Measurements from ENCODE around the gene PARD3B. TPM values are rescaled to one million over a fixed set of nuclear protein-coding genes. Genes with fewer than 3 reads are reported as not detected.

PARD3B gene
- total and polyA plus RNA-seq, 2 of the 8 experiments (the other 6 are each of a cell fraction or from before 2014, with no cell fraction given) = 1.2 to 5.7 TPM

GRCh38 chr2:204973616-204974015, 428.3 kb downstream of the PARD3B start:
- Histone ChIP-seq H2BK5ac (ENCODE audit: low read depth, low read length) (no peak overlapping the region), H3K4me1 (replicated peaks in 1 of 4; ENCODE audit: control insufficient read depth in 3 of 4, insufficient read depth in 4 of 4, low read length in 3 of 4) (no peaks in the 10 kb centered on the region), H3K23ac (ENCODE audit: insufficient read length) (no peak overlapping the region), H4K20me1 (replicated peaks in 1 of 2; ENCODE audit: control insufficient read depth in 1 of 2, insufficient read depth in 2 of 2, low read length in 2 of 2) (no peaks in the 10 kb centered on the region), H2BK15ac (ENCODE audit: low read length) (no peak overlapping the region), H2AFZ (ENCODE audit: low read length) (no peak overlapping the region), H2AK5ac (ENCODE audit: low read depth, low read length) (no peak overlapping the region), H2BK120ac (replicated peaks; ENCODE audit: low read depth, low read length) (no peak overlapping the region), H3K14ac (ENCODE audit: insufficient read length) (no peak overlapping the region), H3K4ac (replicated peaks; ENCODE audit: insufficient read length, low read depth, low read length) (no peak overlapping the region), H2BK12ac (ENCODE audit: low read depth, low read length) (no peak overlapping the region), H3K27ac (ENCODE audit: low read depth, low read length) (no peak overlapping the region), H3K79me2 (ENCODE audit: control insufficient read depth in 1 of 2, insufficient read depth in 2 of 2, low read length in 2 of 2) (no peaks in the 10 kb centered on the region), H3K4me2 (ENCODE audit: insufficient read depth in 1 of 2, low read depth in 2 of 2, low read length in 2 of 2) (no peak overlapping the region), H3K56ac (replicated peaks; ENCODE audit: insufficient read length, low read depth, low read length) (no peak overlapping the region), H4K91ac (replicated peaks; ENCODE audit: insufficient read length, low read length) (no peak overlapping the region), H3K9ac (replicated peaks in 1 of 4; ENCODE audit: extremely low read depth in 1 of 4, low read depth in 3 of 4, low read length in 3 of 4) (no peak overlapping the region), H4K5ac (ENCODE audit: insufficient read length, low read depth, low read length) (no peak overlapping the region), H3K4me3 (ENCODE audit: extremely low read depth in 1 of 4, insufficient read depth in 2 of 4, low read depth in 3 of 4, low read length in 4 of 4) (no peak overlapping the region), H3K18ac (ENCODE audit: extremely low read depth, low read length) (no peak overlapping the region), H3K79me1 (ENCODE audit: low read depth, low read length) (no peaks in the 10 kb centered on the region), H2BK20ac (ENCODE audit: low read length) (no peak overlapping the region), H4K8ac (ENCODE audit: extremely low read depth, insufficient read depth, low read length) (no peak overlapping the region), H3K9me3 (ENCODE audit: insufficient read depth in 2 of 2, low read depth in 1 of 2, low read length in 1 of 2) (no peaks in the 10 kb centered on the region), H3K23me2 (ENCODE audit: low read depth, low read length) (no peaks in the 10 kb centered on the region), H3K27me3 (replicated peaks in 1 of 4; ENCODE audit: control insufficient read depth in 3 of 4, extremely low read depth in 1 of 4, insufficient read depth in 3 of 4, low read length in 3 of 4) (no peaks in the 10 kb centered on the region), H3K36me3 (ENCODE audit: control insufficient read depth in 2 of 4, insufficient read depth in 4 of 4, low read length in 3 of 4) (no peaks in the 10 kb centered on the region)
- TF ChIP-seq SIRT6 (IDR thresholded peaks at IDR 0.05; ENCODE audit: low read length) (no peak), RNF2 (IDR thresholded peaks at IDR 0.05; ENCODE audit: borderline replicate concordance, low read depth, low read length, missing control alignments, poor library complexity, severe bottlenecking) (no peak), HDAC2 (IDR thresholded peaks at IDR 0.05; ENCODE audit: borderline replicate concordance in 1 of 2, low read depth in 2 of 2, low read length in 2 of 2) (no peak), MAX (IDR thresholded peaks at IDR 0.05) (no peak), ATF2 (IDR thresholded peaks at IDR 0.05; ENCODE audit: low read length) (no peak), CBX8 (IDR thresholded peaks at IDR 0.05; ENCODE audit: borderline replicate concordance, low read depth, low read length) (no peak), SIX5 (IDR thresholded peaks at IDR 0.05; ENCODE audit: low read depth, low read length) (no peak), CREB1 (IDR thresholded peaks at IDR 0.05) (no peak)
- ChIA-PET POLR2A (ENCODE audit: partially characterized antibody) (no interaction called here), CTCF (ENCODE audit: partially characterized antibody) (interaction anchor here (0.6 kb wide), 1 partner anchor 1759 kb away, joined by 3 read pairs; no protein-coding TSS in a partner anchor)
- WGBS, 2 experiments (ENCODE audit: extremely low coverage in 1 of 2, insufficient coverage in 1 of 2, insufficient read length in 1 of 2, insufficient replicate concordance in 2 of 2, low coverage in 1 of 2, low lambda C conversion rate in 2 of 2, missing lambda C conversion rate in 1 of 2) = 97% methylated on average over 2 of the region's 2 CpGs; no CpG with 5 or more reads in 1 of the 2 experiments
- FAIRE-seq (no peak), DNase-seq (ENCODE audit: low read depth in 1 of 2, low spot score in 2 of 2) (no peak)

All from H1 (cell line).